ENCODE data around the gene MAP2K3.

The MAP2K3 gene

DNA sequence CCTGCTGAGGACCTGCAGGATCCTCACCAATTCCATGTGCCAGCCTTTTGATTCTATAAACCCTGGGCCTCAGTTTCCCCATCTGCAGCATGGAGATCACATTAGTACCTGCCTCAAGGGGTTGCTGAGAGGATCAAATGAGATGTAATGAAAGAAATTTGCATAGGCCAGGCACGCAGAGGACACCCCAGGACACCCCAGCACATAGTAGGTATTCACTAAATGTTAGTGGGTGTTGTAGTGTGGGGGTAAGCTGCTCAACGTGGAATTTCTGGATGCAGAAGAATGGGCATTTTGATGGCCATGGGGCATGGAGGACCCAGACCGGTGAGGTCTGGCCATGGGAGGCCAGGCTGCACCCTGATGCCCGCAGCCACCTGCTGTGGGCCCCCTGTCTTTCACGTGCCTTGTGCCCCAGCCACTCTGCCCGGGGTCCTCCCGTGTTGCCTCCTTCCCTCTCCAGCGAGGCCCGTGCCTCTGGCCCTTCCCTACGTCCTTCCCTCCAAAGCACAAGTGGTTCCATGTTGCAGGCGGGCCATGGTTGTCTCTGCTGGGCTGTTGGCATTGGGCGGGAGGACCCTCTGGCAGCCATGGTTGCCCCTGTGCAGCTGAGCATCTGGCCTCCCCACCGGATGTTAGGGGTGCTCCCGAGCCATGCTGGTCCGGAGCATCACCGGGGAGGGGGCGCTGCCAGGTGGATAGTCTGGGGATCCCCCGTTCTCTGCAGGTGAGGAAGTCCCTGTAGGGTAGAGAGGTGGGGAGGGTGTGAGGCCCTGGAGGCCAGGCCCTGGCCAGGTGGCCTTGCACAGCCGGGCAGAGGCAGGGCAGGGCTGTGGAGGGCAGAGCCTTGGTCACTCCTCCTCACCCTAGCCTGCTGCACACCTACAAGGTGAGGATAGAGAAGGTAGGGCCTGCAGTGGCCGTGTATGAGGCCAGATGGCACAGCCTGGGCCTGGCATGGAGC lies 8.6 kb downstream of the MAP2K3 start:
- DNase-seq: no peak
- in situ Hi-C loops (cut with MboI; ENCODE audit: low pct_unique_long_range_greater_than_20kb, low sequenced_read_pairs): no loop called here

DNA sequence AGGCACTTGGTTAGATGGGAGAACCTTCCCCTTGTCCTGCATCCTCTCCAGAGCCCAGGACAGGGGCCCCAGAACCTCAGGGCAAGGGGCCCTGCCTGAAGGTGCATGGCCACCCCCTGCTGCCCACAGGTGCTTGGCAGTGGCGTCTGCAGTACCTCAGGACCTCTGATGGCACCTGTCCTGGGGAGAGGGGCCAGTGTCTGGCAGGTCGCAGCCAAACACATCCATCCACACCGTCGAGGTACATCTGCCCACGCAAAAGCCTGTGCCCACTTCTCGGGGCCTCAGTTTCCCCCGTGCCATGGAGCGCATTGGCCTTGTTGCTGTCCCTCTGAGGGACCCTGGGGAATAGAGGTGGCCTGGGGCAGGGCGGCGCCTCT lies 9.3 kb downstream of the MAP2K3 start:
- no peak for DNase-seq
- in situ Hi-C loops (cut with MboI; ENCODE audit: low pct_unique_long_range_greater_than_20kb, low sequenced_read_pairs): no loop called here

DNA sequence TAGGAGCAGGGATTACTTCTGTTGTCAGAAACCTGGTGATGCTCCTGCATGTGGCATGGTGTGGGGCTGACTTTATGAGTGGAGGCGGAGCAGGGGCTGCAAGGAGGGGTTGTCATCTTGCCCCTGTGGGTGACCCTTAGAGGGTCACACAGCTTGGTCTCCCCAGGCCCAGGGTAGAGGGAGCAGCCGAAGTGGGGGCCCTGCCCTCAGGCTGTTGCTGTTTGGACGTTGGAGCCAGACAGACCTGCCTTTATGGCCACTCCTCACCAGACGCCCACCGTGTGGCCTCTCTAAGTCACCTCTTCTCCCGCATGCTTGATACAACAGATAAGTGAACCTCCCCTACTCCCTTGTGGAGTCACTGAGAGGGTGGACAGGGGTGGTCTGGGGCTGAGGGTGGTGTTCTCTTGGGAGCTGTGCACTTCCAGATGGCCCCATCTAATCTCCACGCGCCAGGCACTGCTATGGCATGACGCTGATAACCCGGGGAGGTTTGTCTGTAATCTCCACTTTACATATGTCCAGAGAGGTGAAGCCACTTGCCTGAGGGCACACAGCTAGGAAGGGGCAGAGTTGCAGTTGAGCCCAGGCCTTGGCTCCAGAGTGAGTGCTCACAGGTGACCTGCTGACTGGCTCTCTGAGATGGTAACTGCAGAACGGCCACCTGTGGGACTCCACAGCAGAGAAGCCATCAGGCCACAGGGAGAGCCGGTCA lies 10.0 kb downstream of the MAP2K3 start:
- DNase-seq: no peak
- in situ Hi-C loops (cut with MboI; ENCODE audit: low pct_unique_long_range_greater_than_20kb, low sequenced_read_pairs): no loop called here

DNA sequence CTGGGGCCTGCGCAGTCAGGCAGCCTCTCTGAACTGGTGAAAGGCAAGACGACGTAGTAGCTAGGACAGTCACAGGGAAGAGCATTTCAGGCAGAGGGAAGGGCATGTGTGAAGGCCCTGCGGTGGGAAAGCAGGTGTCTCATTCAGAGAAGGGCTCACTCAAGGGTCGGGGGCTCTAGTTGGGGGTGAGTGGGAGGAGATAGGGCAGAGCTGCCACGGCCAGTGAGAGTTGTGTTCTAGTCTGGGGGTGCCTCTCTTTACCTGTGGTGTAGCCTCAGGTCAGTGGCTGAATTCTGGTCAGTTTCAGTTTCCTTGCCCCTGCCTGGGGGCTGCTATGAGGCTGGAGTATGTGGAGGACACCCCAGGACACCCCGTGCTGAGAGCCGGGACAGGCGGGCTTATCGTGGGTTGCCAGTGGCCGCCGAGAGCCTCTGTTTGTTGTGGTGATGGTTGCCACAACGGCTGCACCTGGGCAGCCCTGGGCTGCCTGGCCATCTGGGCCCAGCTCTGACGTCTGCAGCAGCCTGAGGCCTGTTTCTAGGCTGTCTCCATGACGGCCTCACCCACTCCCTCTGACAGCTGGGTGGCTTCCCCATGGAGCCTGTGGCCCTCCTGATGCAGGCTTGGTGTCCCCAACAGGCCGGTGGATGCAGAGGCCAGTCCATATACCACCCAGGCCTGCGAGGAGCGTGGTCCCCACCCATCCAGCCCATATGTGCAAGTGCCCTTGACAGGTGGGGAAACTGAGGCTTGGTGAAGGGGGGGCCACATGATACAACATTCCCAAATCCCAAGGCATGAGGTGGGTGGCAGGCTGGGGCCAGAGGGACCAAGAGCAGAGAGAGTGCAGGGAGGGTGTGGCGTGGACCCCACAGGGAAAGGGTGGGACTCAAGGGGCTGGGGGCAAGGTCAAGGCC lies 10.8 kb downstream of the MAP2K3 start:
- in situ Hi-C loops (cut with MboI; ENCODE audit: low pct_unique_long_range_greater_than_20kb, low sequenced_read_pairs): no loop called here

DNA sequence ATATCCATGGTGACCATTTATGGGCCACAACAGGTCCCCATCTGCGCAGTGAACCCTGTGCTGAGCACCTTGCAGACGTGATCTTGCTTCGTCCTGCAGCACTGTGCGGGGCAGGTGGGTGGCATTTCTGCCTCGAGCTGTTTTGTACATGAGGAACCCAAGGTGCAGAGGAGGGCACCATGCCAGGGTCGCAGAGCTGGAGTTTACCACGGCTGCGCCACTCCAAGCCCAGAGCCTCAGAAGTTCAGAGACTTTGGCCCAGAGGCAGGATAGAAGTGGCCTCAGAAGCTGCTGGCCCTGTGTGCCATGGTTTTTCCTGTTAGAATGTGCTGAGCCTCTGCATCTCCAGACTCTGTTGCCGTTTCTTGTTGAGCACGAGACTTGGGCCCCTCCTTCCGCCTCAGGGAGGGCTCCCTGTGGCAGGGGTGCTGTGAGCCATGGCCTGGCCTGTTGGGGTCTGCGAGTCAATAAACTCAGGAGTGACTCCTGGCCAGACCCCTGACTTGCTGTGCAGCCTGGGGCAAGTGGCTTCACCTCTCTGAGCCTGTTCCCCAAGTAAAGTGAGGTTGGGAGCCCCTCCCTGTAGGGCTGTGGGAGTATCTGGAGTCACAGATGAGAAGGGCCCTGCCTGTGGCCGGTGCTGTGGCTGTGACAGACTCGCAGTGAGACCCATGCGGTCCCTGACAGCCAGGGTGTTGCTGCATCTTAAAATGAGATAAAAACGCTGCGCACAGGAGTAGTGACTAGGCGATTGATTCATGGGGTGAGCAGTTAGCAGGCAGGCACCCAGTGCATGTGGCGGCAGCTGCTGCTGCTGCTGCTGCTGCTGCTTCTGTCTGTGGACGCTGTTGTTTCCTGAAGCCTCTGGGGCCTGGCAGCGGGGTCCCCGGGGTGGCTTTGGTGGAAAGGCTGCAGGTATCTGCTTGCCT lies 11.8 kb downstream of the MAP2K3 start:
- in situ Hi-C loops (cut with MboI; ENCODE audit: low pct_unique_long_range_greater_than_20kb, low sequenced_read_pairs): no loop called here
- no peak for DNase-seq

More for the DNA sequence above, 10.8 kb downstream of the MAP2K3 start:
- DNase-seq: no peak

DNA sequence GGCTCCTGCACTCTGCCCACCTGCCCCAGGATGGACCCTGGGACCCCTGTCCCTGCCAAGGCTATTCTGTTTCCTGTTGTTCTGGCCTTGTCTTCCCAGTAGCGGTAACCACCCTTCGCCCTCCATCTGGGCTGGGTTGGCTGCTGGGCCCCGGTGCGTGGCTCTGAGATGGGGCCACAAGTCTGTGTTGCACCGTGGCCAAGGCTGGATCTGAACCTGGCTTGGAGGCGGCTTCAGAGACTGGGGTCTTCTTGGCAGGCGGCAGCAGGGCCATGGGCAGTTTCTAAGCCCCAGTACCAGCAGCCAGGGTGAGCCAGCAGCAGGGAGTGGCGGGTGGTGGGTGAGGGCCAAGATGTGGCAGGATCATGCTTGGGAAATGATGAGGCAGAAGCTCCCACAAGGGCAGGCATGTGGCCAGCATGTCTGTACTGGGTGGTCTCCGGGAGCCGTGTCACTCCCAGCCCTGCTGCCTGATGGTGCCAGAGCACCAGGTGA lies 12.6 kb downstream of the MAP2K3 start:
- no peak for DNase-seq
- in situ Hi-C loops (cut with MboI; ENCODE audit: low pct_unique_long_range_greater_than_20kb, low sequenced_read_pairs): no loop called here

DNA sequence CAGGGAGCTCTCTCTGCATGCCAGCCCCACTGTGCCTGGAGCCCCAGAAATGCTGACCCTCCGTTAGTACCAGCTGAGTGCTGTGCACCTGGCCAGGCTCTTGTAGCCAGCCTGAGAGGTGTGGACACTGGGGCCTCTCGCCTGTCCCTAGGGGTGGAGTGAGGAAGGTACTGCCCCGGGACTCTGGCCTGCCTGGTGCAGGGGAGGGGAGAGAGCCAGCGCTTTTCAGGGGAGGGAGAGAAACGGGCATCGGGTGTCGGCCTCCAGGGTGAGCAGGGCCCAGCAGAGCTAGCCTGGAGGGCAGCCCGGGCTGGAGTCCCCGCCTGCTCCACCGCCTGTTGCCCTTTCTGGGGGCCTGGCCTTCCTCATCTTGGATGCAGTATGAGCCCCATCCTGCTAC lies 13.1 kb downstream of the MAP2K3 start:
- in situ Hi-C loops (cut with MboI; ENCODE audit: low pct_unique_long_range_greater_than_20kb, low sequenced_read_pairs): no loop called here
- DNase-seq: no peak

DNA sequence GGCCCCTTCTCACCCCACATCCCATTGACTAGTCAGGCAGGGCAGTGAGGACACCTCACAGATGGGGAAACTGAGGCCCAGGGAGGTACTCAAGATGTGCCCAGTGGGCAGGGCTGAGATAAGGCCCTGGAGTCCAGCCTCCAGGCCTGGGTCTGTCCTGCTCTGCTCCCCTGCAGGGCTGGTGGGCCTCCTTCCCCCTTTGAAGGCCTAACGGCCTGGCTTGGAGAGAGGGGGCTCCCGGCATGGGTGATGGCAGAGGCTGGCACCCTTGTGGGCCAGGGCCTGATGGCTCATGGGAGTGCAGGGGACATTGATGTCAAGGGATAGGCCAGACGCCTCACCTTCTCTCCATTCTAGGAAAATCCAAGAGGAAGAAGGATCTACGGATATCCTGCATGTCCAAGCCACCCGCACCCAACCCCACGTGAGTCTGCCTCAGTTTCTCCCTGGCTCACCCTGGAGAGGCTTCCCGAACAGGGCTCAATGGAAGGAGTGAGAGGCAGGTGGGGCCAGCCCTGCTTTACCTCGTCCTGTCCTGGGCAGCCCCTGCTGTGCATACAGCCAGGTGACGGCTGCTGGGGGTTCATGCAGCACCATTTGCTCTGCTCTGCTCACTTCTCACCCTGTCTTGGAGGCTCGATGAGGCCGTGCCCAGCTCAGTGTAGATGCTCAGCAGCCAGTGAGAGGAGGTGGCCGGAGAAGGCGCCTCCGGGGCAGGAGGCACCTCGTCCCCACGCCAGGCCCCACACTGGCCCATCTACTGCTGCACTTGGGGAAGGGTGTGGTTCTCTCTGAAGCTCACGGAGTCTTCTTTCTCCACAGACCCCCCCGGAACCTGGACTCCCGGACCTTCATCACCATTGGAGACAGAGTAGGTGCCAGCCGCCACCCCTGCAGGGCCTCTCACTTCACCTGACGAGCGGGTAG lies 13.8 kb downstream of the MAP2K3 start:
- in situ Hi-C loops (cut with MboI; ENCODE audit: low pct_unique_long_range_greater_than_20kb, low sequenced_read_pairs): no loop called here
- no peak for DNase-seq

DNA sequence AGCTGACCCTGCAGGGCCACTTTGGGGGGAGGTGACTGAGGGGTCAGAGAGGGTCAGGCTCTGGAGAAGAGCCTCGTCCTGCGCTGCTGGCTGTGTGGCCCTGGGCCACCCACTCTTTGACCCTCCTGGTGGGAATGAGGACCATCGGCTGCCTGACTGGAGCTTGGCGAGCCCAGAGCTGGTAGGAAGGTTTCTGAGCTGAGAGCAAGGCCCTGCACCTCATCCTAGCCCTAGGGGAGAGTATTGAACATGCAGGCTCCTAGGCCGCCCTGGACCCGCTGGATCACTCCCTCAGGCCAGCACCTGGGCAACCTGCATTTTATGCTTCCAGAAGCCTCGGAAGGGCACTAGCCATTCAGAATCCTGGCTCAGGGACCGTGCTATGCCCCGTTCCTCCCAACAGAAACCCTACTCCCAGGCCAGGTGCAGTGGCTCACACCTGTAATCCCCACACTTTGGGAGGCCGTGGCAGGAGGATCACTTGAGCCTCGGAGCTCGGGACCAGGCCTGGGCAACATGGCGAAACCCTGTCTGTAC lies 14.5 kb downstream of the MAP2K3 start:
- in situ Hi-C loops (cut with MboI; ENCODE audit: low pct_unique_long_range_greater_than_20kb, low sequenced_read_pairs): no loop called here
- no peak for DNase-seq

DNA sequence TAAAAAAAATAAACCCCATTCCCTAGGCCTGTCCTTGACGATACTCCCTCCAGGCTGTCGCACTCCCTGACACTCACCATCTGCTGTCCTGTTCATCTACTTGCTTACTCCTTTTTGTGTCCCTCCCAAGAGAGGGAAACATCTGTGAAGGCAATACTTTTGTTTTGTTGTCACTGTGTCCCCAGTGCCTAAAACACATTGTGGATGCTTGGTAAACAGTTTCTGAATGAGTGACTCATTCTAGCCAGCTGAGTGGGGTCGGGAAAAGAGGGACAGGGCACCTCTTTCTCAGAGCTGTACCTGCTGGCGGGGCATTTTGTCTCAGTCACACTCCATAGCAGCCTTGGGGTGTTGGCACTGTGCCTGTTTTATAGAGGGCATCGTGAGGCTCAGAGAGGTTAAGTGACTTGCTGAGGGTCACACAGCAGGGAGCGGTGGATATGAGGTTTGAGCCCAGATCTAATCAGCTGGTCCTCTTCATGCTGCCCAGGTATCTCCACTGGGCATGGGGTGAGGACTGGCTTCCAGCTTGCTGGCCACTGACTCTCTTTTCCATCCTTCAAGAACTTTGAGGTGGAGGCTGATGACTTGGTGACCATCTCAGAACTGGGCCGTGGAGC lies 15.6 kb downstream of the MAP2K3 start:
- DNase-seq: no peak
- in situ Hi-C loops (cut with MboI; ENCODE audit: low pct_unique_long_range_greater_than_20kb, low sequenced_read_pairs): loop anchor here (25.0 kb wide), 1 partner anchor 487 kb away; no protein-coding TSS in a partner anchor

DNA sequence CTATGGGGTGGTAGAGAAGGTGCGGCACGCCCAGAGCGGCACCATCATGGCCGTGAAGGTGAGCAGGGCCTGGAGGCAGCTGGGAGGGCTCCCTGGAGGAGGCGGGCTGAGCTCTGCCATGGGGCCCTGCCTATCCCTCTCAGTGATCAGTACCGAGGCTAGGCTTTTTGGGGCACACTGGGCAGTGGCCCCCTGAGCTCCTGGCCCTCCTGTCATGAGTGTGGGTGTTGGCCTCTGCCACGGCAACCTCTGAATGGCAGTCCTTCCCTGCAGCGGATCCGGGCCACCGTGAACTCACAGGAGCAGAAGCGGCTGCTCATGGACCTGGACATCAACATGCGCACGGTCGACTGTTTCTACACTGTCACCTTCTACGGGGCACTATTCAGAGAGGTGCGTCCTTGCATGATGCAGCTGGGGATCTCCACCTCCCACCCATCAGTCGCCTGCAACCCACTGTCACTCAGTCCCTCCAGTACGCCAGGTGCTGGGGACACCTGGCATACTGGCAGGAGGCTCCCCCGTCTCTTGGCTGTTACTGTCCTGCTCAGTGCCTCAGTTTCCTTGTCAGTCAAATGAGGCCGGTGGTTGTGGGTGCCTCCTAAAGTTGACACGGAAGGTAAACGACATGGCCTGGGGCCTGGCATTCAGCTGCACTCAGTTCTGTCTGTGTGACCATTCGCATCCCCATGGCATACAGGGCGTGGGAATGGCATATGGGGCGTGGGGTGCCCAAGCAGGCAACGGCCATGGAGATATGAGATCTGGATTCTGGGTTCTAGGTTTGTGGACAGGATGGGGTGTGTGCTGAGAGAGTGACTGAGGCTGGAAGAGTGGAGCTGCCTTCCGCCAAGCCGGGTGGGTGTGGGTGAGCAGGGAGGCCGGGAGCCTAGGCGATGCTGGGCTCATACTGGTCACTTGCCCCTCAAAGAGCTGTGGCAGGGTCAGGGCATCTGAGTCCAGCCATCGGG lies 16.4 kb downstream of the MAP2K3 start:
- no peak for DNase-seq
- in situ Hi-C loops (cut with MboI; ENCODE audit: low pct_unique_long_range_greater_than_20kb, low sequenced_read_pairs): loop anchor here (25.0 kb wide), 1 partner anchor 486 kb away; no protein-coding TSS in a partner anchor

DNA sequence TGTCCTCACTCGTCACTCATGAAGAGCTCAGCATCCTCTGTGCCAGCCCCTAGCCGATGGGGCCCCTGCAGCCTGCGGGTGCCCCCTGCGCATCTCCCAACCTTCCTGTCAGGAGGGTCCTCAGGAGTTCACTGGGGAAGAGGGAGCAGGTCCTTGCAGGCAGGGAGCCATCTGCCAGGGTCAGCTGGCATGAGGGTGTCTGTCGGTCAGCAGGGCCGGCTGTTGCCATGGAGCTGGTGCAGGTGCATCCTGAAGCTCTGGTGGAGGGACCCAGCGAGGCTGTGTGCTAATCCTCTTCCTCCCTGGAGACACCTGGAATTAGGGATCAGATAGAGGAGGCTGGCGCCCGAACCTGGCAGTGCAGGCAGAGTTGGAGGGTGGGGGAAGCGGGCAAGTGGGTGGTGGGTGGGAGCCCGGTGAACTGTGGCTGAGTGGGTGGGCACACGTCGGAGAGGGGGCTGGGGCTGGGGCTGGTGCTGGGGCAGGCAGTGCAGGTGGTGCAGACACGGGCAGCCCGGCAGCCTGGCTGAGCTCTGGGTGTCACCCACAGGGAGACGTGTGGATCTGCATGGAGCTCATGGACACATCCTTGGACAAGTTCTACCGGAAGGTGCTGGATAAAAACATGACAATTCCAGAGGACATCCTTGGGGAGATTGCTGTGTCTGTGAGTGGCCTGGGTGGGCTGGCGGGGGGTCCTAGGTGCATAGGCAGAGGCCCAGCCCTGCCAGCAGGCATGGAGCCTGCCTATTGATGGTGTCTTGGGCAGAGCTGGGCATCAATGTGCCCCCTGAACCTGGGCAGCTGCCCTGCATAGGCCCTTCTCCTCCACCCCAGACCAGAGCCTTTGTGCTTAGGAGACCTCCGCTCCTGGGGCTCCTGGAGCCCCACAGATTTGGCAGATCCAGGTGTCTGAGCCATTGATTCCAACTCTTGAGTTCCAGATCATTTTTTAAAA lies 17.4 kb downstream of the MAP2K3 start:
- no peak for DNase-seq
- in situ Hi-C loops (cut with MboI; ENCODE audit: low pct_unique_long_range_greater_than_20kb, low sequenced_read_pairs): loop anchor here (25.0 kb wide), 1 partner anchor 485 kb away; no protein-coding TSS in a partner anchor

DNA sequence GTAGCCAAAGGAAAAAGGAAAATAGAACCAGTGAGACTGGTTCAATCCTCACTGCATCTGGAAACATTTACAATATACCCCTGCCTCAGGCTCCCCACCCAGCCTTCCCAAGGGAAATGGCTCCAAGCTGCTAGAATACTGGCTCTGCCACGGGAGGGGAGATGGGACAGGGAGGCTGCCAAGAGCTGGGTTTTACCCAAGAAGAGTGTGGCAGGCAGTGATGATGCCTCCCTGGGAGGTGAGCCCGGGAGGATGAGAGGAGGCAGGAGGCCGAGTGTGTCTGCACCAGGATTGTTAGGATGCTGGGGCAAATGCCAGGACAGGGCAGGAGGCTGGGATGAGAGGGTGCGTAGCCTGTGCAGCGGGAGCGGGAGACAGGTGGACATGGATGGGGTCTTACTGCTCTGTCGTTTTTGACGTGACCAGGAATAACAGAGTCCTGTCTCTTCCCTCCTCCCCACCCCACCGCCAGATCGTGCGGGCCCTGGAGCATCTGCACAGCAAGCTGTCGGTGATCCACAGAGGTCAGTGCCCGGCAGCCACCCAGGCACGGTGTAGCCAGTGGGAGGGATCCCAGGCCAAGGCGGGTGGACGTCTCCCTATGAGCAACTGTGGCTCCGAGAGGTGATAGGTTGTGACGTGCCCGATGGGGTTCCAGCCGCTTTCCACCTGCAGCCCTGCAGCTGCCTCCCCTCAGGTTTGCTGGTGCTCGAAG lies 18.4 kb downstream of the MAP2K3 start:
- in situ Hi-C loops (cut with MboI; ENCODE audit: low pct_unique_long_range_greater_than_20kb, low sequenced_read_pairs): loop anchor here (25.0 kb wide), 1 partner anchor 484 kb away; no protein-coding TSS in a partner anchor

More for the DNA sequence above, 18.4 kb downstream of the MAP2K3 start:
- DNase-seq: no peak

Measured in KBM-7 (cell line).